Measurements from ENCODE around the gene FAM47E.

DNA sequence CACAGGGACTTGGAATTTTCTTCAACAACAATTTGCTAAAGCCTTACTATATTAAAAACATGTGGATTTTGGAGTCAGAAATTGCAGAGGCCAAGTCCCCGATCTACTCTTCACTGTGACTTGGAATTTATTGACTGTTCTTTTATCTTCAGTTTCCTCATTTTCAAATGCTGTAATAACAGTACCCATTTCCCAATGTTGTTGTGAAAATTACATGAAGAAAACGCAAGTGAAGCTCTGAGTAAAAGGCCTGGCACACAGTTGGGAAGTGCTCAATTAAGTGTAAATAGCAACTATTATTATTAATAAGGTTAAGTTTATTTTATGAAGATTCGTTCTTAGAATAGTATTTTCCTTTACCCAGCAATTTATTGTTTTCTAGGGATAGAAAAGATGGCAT lies 70.7 kb downstream of the FAM47E start:
- TF ChIP-seq, protein P1, sequence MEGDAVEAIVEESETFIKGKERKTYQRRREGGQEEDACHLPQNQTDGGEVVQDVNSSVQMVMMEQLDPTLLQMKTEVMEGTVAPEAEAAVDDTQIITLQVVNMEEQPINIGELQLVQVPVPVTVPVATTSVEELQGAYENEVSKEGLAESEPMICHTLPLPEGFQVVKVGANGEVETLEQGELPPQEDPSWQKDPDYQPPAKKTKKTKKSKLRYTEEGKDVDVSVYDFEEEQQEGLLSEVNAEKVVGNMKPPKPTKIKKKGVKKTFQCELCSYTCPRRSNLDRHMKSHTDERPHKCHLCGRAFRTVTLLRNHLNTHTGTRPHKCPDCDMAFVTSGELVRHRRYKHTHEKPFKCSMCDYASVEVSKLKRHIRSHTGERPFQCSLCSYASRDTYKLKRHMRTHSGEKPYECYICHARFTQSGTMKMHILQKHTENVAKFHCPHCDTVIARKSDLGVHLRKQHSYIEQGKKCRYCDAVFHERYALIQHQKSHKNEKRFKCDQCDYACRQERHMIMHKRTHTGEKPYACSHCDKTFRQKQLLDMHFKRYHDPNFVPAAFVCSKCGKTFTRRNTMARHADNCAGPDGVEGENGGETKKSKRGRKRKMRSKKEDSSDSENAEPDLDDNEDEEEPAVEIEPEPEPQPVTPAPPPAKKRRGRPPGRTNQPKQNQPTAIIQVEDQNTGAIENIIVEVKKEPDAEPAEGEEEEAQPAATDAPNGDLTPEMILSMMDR (IDR thresholded peaks at IDR 0.05): no peak
- TF ChIP-seq POLR2A (IDR thresholded peaks at IDR 0.05): no peak
- TF ChIP-seq POLR2AphosphoS5 (IDR thresholded peaks at IDR 0.05): no peak

Data from suprapubic skin (tissue), 4 donors.